Ishikawa (cell line): Measurements from ENCODE around the gene PDK1.

ENCODE experiments used
- CEBPB ChIP-seq: IDR thresholded peaks from 2 replicates; pipeline ENCODE4 v1.6.1; 2012
- CREB1 ChIP-seq: IDR thresholded peaks from 2 replicates; pipeline ENCODE4 v1.6.1; 2012; ENCODE audit warnings: low read depth
- EGR1 ChIP-seq: IDR thresholded peaks from 2 replicates; pipeline ENCODE4 v1.6.1; 2012
- EP300 ChIP-seq: IDR thresholded peaks from 2 replicates; pipeline ENCODE4 v1.6.1; 2012; ENCODE audit warnings: borderline replicate concordance
- RAD21 ChIP-seq: IDR thresholded peaks from 2 replicates; pipeline ENCODE4 v1.6.1; 2012; ENCODE audit warnings: low read depth
- REST ChIP-seq: IDR thresholded peaks from 2 replicates; pipeline ENCODE4 v1.6.1; 2012; ENCODE audit warnings: low read depth, mild to moderate bottlenecking
- TAF1 ChIP-seq: IDR thresholded peaks from 2 replicates; pipeline ENCODE4 v1.6.1; 2012; ENCODE audit warnings: low read depth, mild to moderate bottlenecking
- TF ChIP-seq, protein P1 (sequence below): IDR thresholded peaks from 2 replicates; pipeline ENCODE4 v1.6.1; 2012

DNA sequence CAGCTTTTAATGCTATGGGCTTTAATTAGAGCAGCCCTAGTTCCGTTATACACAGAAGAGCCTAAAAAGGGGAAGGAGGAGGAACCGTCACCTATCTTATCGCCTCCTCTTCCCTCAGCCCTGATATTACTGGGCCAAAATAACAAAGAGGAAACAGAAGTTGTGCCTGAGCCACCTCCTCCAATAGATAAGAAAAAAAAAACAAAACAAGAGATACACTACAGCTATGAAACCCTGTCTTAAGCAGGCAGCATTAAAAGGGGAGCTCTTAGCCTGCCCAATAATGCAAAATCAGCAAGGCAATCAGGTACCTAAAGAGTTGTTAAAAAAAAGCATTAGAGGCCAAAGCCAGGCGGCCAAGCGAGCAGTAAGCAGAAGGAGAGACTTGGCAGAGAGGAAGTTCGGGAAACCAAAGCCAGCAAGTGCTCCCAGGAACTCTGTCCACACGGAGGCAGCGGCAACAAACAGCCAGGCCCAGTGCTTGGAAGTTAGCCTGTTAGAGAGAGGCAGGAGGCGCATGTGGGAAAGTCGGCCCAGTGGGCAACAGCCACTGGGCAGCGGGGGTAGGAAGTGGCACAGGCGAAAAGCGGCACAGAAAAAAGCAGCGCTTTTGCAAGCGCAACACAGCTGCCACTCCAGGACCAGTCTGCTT is 41.8 kb upstream of the PDK1 start:
- TF ChIP-seq, protein P1, sequence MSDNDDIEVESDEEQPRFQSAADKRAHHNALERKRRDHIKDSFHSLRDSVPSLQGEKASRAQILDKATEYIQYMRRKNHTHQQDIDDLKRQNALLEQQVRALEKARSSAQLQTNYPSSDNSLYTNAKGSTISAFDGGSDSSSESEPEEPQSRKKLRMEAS = no peak
- TF ChIP-seq RAD21 (no peak), CREB1 (no peak), CEBPB (no peak), TAF1 (no peak), EGR1 (no peak), REST (no peak), EP300 (no peak)
